G401 (cell line): ENCODE data around the gene GLT8D1. TPM values are rescaled to one million over a fixed set of nuclear protein-coding genes. Genes with fewer than 3 reads are reported as not detected.
"Not testable (repeated sequence)": the region's sequence is repeated elsewhere in the genome, so short reads cannot be mapped to it uniquely, and the experiment has no call there.

ENCODE experiments used
- DNase-seq: peaks from one replicate; pipeline ENCODE4 v3.0.0-alpha.2; 2015; ENCODE audit warnings: low spot score
- in situ Hi-C: cut with HindIII; loops from 2 replicates; pipeline ENCODE4 v1.10.0; 2016; ENCODE audit warnings: low sequenced_read_pairs, mixed read lengths
- total RNA-seq: library from RNA; depleted of rRNA; stranded (reverse); fragments of >200 nt; shearing (Covaris generic); gene quantifications from 2 replicates; pipeline ENCODE4 v1.2.3, GENCODE V29; 2014

Gene GLT8D1
- total RNA-seq, 1 experiment from 2014 or later = 104 TPM

DNA sequence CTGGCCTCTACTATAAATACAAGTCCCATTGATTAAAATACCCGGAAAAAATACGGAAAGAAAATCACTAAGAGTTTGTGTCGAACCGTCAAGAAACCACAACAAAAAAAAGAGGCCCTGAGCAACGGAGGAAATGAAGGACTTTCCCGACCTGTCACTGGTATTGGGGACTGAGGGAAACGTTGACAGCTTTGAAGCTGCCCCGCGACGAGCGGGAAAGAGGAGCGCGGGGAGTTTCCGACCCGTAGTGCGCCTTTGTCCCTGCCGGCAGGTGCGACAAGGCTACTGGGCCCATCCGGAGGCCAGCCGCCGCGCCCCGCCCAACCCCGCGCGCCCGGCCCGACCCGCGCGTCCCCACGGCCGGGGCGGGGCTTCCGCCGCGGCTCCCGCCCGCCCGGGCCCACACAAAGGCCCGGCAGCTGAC is 20.3 kb downstream of the GLT8D1 start:
- peak; percentile 77 for DNase-seq
- in situ Hi-C loops = no loop called here

DNA sequence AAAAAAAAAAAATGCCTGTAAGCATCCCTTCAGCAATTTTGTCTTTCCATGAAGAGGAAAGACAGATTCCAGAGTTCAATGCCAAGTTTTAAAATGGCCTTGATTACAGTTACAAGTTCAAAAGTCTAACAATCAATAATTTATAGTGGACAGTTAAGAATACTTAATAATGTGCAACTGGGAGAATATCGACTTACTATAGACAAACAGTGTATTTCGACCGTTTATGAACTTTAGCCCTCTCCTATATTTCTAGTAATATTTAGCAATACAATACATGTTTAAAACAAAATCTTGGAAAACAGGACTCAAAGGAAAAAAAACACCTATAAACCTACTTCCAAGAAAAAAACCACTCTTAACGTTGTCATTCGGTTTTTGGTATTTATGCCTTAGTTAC is 21.4 kb downstream of the GLT8D1 start:
- DNase-seq = no peak
- in situ Hi-C loops = no loop called here

GRCh38 chr3:52683611-52684010 is 22.0 kb downstream of the GLT8D1 start:
- in situ Hi-C loops = no loop called here
- no peak for DNase-seq

DNA sequence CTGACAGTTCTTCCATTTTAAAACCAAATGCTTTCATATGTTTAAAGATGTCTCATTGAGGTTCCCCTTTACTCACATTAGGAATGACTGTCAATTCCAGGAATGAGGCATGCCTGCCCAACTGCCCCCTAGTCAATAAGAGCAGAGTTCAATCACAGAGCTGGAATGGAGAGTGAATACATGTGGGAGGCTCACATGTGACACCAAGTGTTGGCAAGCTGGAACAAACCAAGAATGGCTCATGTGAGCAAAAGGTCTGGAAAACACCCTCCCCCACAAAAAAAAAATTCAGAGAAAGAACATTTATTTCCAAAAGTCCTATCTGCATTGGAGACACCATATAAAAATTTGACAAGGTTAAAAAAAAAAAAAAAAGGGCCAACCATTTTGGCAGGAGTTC is 23.6 kb downstream of the GLT8D1 start:
- in situ Hi-C loops = no loop called here
- DNase-seq = peak; percentile 29

DNA sequence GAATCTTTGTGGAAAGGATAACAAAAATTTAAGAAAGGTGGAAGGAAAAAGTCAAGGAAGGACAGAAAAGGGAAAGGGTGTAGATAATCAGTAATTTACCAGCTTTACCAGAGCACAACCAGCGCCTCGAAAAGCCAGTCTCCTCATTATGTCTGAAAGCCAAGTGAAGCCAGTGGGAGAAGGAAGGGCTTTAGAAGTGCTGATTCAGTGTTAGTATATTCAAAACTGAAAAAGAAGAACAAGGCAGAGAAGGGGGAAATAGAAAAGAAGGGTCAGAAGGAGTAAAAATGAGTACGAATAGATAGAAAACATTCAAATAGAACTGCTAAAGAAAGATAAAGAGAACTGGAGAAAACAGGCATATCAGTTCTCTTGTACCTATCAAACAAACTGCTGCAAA is 24.0 kb downstream of the GLT8D1 start:
- in situ Hi-C loops = no loop called here
- no peak for DNase-seq

DNA sequence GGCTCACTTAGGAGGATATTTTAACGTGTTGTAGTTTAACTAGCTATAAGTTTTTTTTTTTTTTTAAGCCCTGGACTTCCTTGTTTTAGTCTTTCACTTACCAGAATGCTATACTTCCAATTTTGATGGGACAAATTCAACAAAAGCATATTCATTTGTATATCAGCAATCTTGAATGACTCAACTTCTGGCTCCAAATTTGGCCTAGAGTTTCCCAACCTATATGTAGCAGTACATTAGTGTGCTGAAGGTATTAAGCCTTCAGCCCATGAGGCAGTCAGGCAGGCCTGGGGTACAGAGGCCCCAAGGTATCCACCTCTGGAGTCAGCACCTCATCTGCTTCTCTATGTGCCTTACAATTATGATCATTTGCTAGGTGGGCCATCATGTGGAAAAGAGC is 25.8 kb downstream of the GLT8D1 start:
- no peak for DNase-seq
- in situ Hi-C loops = no loop called here

DNA sequence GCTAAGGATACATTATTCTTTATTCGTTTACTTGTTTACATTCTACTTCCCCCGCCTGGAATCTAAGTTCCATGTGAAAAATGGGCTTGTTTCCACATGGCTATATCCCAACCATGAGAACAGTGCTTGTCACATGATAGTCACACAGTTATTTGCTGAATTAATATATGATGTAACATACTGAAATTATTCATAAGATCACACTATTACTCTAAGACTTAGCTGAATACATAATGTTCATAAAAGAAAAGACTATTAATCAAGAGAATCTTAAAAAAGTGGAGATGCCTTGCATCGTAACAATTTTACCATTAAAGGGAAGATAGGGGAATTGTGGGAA is 26.4 kb downstream of the GLT8D1 start:
- DNase-seq = no peak
- in situ Hi-C loops = no loop called here

- DNase-seq = no peak
- in situ Hi-C loops = no loop called here
Measured at GRCh38 chr3:52678265-52679198, 27.1 kb downstream of the GLT8D1 start.

GRCh38 chr3:52676201-52676600 is 29.4 kb downstream of the GLT8D1 start:
- in situ Hi-C loops, DNase-seq: not testable (repeated sequence)

- in situ Hi-C loops = no loop called here
- DNase-seq = no peak
Measured at GRCh38 chr3:52671676-52672075, 33.9 kb downstream of the GLT8D1 start.

- in situ Hi-C loops = no loop called here
- DNase-seq = no peak
Measured at GRCh38 chr3:52670621-52671521, 34.7 kb downstream of the GLT8D1 start.

DNA sequence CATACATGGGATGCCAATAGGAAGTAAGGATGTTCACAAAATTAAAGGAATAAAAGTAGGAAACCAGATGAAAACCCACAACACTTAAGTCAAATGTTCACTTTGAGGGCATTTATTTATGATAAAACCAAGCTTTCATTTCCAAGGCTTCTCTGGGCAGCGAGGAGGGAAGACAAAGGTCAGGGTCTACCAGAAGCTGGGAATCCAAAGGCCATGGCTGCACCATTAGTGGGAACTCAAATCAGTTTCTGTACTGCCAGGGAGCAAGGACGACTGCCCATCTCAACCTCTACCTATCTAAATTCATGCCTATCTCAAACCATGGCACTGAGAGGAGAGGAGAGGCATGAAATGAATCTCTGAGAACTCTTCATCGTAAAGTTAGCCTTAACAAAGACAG is 42.5 kb downstream of the GLT8D1 start:
- DNase-seq = no peak
- in situ Hi-C loops = no loop called here

- in situ Hi-C loops = no loop called here
Measured at GRCh38 chr3:52660046-52660445, 45.5 kb downstream of the GLT8D1 start.

DNA sequence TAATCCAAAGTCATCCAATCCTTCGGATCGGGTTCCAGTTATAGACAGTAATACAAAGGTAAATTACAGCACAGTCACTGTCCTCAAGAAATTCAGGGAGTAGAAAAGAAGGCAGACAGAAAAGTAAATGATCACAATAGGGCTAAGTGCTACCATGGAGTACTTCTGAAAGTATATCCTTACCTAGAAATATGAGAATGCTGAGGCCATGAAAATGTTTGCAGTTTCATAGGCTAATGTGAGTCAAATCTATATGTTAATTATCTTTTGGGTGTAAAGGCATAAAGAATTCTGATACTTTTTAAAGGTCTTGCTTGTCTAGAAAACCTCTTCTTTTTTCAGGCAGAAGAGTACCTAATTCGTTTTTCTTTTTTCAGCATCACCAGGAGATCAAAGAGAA is 49.7 kb downstream of the GLT8D1 start:
- in situ Hi-C loops = no loop called here
- no peak for DNase-seq

More at GRCh38 chr3:52660046-52660445, 45.5 kb downstream of the GLT8D1 start:
- DNase-seq = no peak

DNA sequence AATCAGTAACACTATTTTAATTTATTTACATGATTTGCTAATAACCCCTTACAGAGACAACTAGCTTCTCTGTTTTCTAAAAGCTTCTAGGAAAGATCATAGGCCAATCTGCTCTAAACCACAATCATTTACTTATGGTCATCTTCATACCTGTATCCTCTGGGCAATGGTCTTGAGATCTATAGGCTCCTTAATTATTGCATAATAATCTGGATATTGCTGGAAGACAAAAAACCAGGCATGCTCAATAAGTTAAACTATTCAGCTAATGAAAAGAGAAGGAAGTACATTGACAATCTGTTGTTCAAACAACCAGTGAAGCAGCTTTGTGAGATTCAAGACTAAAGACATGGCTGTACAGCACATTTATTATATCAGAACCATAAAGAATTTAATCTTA is 54.0 kb downstream of the GLT8D1 start:
- in situ Hi-C loops = no loop called here
- no peak for DNase-seq

DNA sequence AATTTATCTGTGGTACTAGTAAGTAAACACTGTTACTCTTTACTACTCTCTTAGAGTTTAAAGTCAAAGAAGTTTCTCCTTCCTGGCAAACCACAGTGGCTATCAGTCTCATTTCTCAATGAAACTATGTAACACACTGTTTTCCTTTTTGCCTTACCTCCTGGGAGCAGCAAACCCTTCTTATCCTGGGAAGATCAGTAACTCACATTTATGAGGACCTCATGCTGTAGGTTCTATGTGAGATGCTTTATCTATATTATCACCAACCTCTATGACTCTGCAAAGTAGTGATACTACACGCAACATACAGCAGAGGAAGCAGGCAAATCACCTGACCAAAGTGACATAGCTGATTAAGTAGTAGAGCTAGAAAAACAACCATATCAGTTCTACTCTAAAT is 55.2 kb downstream of the GLT8D1 start:
- in situ Hi-C loops = no loop called here

GRCh38 chr3:52649461-52650210 is 56.0 kb downstream of the GLT8D1 start:
- in situ Hi-C loops = loop anchor here (10.0 kb wide), 1 partner anchor 165 kb away; no protein-coding TSS in a partner anchor
- no peak for DNase-seq

More for the DNA sequence above, 55.2 kb downstream of the GLT8D1 start:
- no peak for DNase-seq

DNA sequence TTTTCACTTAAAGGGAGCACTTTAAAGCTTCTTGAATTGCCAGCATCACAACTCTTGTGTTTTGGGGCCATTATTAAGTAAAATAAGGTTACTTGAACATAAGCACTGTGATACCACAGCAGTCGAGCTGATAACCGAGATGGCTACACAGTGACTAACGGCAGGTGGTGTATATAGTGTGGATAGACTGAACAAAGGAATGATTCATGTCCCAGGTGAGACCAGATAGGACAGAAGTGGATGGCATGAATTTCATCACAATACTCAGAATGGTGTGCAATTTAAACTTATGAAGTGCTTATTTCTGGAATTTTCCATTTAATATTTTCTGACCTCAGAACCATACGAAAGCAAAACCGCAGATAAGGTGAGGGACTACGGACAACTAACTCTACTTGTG is 60.0 kb downstream of the GLT8D1 start:
- no peak for DNase-seq
- in situ Hi-C loops = loop anchor here (10.0 kb wide), 1 partner anchor 161 kb away; no protein-coding TSS in a partner anchor
